NCI-H2227 treated with DMSO at 0.1 percent for 48 hours (cell line): ENCODE data around the gene IQGAP1.

Source experiments
- DNase-seq: peaks from one replicate; lab custom pipeline; 2025; lab: John Stamatoyannopoulos, UW

The IQGAP1 gene

GRCh38 chr15:90437516-90437915, 49.5 kb downstream of the IQGAP1 start:
- DNase-seq, result no peak

GRCh38 chr15:90439946-90440345, 51.9 kb downstream of the IQGAP1 start:
- DNase-seq, result no peak

- no peak for DNase-seq
Observed at GRCh38 chr15:90441027-90441426, 53.0 kb downstream of the IQGAP1 start.

DNA sequence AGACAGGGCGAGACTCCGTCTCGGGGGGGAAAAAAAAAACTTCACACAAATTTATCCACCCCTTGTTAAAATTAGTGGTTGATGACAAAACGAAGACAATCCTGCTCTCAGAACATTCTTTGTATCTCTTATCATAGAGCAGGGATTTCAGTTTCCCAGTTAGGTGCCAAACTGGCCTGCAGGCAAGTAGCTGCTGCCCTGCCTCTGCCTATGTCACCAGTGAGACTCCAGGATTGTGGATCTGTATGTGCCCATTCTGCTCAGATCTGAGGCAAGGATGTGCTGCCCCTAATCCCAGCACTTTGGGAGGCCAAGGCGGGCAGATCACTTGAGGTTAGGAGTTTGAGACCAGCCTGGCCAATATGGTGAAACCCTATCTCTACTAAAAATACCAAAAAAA, 54.4 kb downstream of the IQGAP1 start:
- DNase-seq, result no peak

DNA sequence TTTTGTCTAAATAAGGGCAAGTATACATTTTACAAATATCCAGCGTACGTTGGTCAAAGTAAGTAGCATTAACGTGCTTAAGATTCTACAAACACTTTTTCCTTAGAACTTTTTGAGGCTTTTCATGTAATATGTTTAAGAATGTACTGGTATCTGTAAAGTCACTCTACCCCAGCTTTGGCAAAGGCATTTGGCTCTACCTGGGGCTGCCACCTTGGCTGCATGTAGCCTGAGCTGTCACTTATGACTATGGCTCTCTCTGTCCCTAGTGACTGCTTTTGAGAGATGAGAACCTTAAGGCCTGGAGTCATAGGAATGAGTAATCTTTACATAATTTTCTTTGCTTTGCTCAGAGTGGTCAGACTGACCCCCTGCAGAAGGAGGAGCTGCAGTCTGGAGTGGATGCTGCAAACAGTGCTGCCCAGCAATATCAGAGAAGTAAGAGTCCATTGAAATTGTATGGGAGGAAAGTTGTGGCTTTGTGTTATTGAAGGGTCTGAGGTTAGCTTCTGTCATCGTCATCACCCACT, 61.2 kb downstream of the IQGAP1 start:
- DNase-seq, result no peak

- no peak for DNase-seq
Observed at GRCh38 chr15:90451053-90451850, 63.2 kb downstream of the IQGAP1 start.

DNA sequence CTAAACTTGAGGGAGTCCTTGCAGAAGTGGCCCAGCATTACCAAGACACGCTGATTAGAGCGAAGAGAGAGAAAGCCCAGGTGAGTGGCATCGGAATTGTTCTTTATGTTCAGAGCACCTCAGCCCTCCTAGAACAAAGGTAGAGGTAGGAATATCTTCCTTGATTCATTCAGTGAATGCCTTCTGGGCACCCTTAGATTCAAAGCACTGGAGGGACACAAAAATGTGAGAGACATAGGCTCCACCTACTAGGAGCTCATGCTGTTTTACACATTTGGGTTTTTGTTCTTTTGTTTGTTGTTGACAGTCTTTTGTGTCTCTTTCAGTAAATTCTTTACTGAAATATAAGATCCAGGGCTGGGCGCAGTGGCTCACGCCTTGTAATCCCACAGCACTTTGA, 68.2 kb downstream of the IQGAP1 start:
- no peak for DNase-seq

DNA sequence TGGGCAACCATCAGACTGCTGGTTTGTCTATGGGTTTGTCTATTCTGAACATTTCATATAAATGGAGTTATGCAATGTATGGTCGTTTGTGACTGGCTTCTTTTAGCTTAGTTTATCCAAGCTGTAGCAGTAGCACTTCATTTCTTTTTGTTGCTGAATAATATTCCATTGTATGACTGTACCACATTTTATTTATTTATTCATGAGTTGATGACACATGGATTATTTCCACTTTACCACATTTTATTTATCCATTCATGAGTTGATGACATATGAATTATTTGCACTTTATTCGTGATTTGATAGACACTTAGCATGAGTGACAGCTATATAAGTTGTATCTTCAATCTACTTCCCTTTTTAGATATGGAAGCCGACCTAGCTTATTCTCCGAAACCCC, 70.0 kb downstream of the IQGAP1 start:
- no peak for DNase-seq

DNA sequence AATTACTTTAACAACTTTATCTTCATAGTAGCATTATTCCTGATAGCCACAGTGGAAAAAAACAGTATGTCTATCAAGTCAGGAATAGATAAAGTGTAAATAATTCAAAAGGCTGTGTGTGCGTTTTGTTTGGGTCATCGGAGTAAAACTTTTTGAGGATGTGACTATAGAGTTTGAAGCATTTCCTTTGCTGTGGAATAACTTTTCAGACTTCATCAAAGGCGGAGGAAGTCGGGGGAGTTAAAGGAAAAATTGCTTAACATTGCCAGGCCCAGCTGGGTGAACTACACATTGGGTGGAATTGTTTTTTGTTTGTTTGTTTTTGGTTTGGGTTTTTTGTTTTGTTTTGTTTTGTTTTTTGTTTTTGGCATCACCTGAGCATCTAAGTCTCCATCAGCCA, 71.3 kb downstream of the IQGAP1 start:
- no peak for DNase-seq

- DNase-seq, result no peak
Observed at GRCh38 chr15:90460142-90460824, 72.2 kb downstream of the IQGAP1 start.

DNA sequence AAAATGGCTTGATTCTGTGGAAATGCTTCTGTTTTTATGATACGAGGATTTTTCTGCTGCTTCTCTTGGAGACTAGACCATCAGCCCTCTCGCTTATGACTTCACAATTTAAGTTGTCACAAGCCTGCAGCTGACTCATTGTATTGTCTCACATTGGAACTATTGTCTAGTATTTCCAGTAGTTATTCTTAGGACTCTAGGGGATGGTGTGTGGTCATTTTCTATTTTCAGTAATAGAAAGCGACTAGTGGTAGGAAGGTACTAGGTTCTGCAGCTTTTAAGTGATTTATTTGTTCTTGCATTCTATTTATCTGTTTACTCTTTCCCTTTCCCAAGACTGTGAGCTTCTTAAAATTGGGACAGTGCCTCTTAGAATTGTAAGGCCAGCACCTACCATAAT, 75.3 kb downstream of the IQGAP1 start:
- DNase-seq, result no peak

- no peak for DNase-seq
Observed at GRCh38 chr15:90465140-90465929, 77.3 kb downstream of the IQGAP1 start.

GRCh38 chr15:90465930-90466567, 78.0 kb downstream of the IQGAP1 start:
- DNase-seq, result no peak

- DNase-seq, result no peak
Observed at GRCh38 chr15:90469723-90470122, 81.7 kb downstream of the IQGAP1 start.

- DNase-seq, result no peak
Observed at GRCh38 chr15:90470453-90470852, 82.4 kb downstream of the IQGAP1 start.

- DNase-seq, result no peak
Observed at GRCh38 chr15:90471126-90471525, 83.1 kb downstream of the IQGAP1 start.

- DNase-seq, result no peak
Observed at GRCh38 chr15:90471769-90472168, 83.7 kb downstream of the IQGAP1 start.

- no peak for DNase-seq
Observed at GRCh38 chr15:90478846-90479481, 90.9 kb downstream of the IQGAP1 start.

GRCh38 chr15:90479656-90480055, 91.6 kb downstream of the IQGAP1 start:
- DNase-seq, result no peak

DNA sequence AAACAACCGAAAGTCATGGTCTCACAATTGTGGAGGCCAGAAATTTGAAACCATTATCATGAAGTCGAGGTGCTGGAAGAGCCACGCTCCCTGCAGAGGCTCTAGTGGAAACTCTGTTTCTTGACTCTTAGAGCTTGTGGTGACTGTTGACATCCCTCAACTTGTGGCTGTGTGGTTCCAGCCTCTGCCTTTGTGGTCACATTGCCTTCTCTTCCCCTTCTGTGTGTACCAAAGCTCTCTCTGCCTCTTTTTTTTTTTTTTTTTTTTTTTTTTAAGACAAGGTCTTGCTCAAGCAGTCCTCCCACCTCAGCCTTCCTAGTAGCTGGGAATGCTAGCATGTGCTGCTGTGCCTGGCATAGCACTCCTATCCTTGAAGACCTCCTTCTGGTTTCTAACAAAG, 93.0 kb downstream of the IQGAP1 start:
- DNase-seq, result no peak
